Measurements from ENCODE around the gene ATG16L1.

- no peak for TF ChIP-seq CTCF (IDR thresholded peaks at IDR 0.05 in 2 of 3, conservative IDR thresholded peaks at IDR 0.05 in 1 of 3; ENCODE audit: control insufficient read depth in 2 of 3, extremely low read depth in 1 of 3, insufficient read depth in 1 of 3, low read depth in 3 of 3, low read length in 3 of 3)
- TF ChIP-seq CBX3 (IDR thresholded peaks at IDR 0.05; ENCODE audit: borderline replicate concordance, low read depth): no peak
Observed at GRCh38 chr2:233281992-233282603, 30.6 kb downstream of the ATG16L1 start.
